HG03060 (cell line): ENCODE data around the gene HSPA1L.
"Not testable (repeated sequence)": the region's sequence is repeated elsewhere in the genome, so short reads cannot be mapped to it uniquely, and the experiment has no call there.

Source experiments
- ATAC-seq: cut with Tn5 transposase; IDR thresholded peaks from one replicate; pipeline ENCODE4 v1.9.1; 2021; ENCODE audit warnings: low read depth, moderate number of reproducible peaks; ENCODE audit not compliant: unreplicated experiment

HSPA1L gene

GRCh38 chr6:31815025-31815838 lies at the start of gene HSPA1L, which contains the start of gene HSPA1A:
Gene HSPA1L (minus strand): TSS chr6:31815283. CDS start chr6:31811972, 3,311 bp downstream.
Gene HSPA1A (plus strand): TSS chr6:31815543. CDS start chr6:31815757, 214 bp downstream.
- ATAC-seq: no peak

DNA sequence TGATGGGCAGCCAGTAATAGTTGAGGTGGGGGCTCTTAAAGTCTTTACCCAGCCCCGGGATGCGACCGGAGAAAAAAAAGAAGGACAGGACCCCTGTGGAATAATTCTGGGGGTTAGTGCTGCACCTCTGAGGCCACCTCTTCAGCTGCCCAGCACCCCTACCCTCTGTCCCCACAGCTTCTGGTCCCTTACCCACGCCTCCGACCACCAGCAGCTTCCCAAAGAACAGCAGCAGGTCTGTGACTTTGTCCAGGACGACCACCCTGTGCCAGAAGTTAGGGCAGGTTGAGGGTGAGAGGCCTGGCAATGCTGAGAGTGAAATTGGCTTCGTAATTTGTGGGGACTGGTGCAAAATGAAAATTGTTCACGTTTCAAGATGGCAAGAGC lies 49.7 kb upstream of the HSPA1L start:
- no peak for ATAC-seq

GRCh38 chr6:31864123-31864562 lies 49.1 kb upstream of the HSPA1L start:
- not testable (repeated sequence) for ATAC-seq

DNA sequence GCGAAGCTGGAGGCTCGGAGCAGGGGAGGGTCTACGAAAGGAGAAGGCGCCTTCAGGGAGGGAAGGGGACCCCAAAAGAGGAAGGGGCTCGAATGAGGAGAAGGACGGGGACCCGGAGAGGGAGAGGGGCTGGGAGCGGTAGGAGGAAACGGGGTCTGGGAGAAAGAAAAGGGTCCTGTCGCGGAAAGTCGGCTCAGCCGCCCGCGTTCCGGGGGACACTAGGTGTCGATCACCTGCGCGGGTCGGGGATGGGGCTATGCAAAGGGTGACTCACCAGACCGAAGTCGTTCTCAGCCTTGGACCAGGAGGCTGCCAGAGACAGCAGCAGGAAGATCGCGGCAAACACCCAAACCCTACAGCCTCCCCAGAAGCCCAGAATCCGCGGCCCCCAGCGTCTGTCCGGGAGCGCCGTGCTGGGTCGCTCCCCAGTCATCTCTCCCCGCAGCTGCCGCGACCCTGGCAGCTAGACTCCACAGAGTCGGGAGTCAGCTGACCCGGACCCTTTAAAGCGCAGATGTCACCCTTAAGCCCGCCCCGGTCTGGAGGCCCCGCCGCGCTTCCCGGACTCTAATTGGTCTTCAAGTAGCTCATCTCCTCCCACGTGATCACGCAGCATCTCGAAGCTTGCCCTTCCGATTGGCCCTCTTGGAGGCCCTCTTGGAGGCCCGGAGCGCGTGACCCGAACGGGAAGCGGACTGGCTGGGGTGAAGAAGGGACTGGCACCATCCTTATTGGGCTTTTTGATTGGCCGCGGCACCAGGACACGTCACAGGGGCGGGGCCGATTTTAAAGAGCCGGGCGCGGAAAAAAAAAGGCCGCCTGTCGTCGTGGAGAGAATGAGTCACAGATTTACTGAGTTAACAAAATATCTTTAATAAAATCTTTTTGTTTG lies 47.5 kb upstream of the HSPA1L start, which contains the start of gene NEU1:
TSS of gene NEU1 (minus strand) at position 478 of the 892 bp plus-strand sequence. CDS start at position 433, 45 bp downstream.
- peak; percentile 91 for ATAC-seq

DNA sequence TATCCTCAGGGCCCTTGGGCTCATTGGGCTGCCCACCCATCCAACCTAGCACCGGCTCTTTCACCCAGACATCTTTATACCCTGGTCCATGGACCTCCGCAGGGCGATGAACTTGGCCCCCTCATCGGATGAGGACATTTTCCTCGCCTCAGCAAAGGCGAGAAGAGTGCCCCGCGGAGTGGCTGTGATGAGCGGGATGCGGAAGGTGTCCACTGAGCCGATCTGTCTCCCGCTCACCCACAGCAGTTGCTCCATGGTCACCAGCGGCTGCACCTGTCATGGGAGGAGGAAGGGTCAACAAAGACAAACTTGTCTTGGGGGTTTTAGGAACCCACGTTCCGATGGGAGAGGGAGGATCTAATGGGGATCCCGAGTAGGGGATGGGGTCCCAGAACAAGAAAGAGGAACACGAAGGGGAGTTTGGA lies 46.8 kb upstream of the HSPA1L start:
- ATAC-seq: no peak

DNA sequence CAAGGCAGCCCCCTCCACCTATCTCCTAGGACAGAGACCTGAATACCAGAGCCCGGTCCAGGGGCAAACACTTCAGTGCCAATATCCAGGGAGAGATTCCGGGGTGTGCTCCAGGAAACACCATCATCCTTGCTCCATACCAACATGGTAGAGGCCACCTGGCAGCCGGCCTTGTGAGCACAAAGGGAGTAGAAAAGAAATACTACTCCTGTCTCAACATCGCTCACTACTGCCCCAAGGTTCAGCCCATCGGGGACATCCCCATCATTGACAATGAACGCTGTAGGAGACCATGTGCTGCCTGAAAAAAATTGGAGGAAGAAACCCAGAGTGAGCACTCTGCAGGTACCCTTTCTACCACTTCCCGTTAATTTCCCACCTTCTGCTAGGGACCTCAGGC lies 46.1 kb upstream of the HSPA1L start:
- ATAC-seq: no peak

- ATAC-seq: no peak
Measured at GRCh38 chr6:31860349-31860748, 45.3 kb upstream of the HSPA1L start.

GRCh38 chr6:31859923-31860322 lies 44.8 kb upstream of the HSPA1L start:
- no peak for ATAC-seq

DNA sequence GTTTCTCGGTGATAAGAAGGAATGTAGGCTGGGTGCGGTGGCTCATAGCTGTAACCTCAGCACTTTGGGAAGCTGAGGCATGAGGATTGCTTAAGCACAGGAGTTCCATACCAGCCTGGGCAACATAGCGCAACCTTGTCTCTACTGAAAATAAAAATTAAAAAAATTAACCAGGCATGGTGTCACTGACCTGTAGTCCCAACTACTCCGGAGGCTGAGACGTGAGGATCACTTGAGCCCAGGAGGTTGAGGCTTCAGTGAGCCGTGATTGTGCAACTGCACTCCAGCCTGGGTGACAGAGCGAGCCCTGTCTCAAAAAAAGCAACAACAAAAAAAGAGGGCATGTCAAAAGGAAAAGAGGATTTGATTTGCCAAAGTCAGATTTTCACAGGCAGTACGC lies 43.6 kb upstream of the HSPA1L start:
- no peak for ATAC-seq

DNA sequence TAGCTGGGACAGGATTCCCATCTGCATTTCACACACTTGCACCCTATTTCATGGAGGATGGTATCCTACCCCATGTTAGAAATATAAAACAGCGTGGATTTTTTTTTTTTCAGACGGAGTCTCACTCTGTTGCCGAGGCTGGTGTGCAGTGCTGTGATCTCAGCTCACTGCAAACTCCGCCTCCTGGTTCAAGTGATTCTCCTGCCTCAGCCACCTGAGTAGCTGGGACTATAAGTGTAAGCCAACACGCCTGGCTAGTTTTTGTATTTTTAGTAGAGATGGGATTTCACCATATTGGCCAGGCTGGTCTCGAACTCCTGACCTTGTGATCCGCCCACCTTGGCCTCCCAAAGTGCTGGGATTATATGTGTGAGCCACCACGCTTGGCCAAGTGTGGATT lies 42.7 kb upstream of the HSPA1L start:
- ATAC-seq: not testable (repeated sequence)

GRCh38 chr6:31851980-31852718 lies 37.1 kb upstream of the HSPA1L start:
- not testable (repeated sequence) for ATAC-seq

DNA sequence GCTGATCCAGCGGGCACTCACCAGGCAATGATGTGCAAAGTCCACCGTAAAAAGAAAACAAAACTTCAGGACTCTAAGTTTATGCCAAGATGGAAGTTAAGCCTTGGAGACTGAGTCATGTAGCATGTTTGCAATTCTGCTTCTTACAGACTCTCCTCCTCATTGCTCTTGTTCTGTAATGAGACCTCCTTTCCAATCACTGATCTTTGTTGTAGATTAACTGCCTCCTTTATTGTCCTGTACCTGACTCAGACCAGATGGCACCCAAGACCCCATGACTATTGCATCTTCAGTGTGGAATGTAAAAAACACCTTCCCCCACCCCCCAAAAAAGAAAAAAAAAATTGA lies 36.4 kb upstream of the HSPA1L start:
- no peak for ATAC-seq

- no peak for ATAC-seq
Measured at GRCh38 chr6:31850765-31851484, 35.8 kb upstream of the HSPA1L start.

DNA sequence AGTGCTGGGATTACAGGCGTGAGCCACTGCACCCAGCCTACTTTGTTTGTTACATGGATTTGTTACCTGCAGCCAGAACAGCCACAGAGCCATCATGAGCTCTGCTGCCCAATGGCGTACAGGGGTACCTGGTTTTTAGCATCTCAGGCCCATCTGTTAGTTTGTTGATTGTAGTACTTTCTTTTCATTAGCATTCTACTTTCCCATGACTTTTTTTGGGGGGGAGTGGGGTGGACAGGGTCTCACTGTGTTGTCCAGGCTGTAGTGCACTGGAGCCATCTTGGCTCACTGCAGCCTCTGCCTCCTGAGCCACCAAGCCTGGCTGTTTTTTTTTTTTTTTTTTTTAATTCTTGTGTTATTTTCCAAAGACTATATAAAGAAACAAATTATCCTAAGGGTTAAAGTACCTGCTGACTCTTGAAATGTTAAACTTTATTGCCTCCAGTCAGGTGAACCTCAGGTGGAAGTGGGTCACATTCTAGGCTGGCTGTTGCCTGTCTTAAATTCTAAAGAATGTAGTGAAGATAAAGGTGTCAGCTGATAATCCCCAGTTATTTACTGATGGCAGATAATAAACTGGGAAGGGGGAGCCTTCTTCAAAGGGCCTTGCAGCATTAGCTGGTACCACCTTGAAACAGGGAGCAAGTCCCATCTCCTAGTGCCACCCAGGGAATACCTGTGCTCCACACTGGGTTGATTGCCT lies 32.3 kb upstream of the HSPA1L start:
- no peak for ATAC-seq

GRCh38 chr6:31844507-31844906 lies 29.4 kb upstream of the HSPA1L start:
- ATAC-seq: no peak

DNA sequence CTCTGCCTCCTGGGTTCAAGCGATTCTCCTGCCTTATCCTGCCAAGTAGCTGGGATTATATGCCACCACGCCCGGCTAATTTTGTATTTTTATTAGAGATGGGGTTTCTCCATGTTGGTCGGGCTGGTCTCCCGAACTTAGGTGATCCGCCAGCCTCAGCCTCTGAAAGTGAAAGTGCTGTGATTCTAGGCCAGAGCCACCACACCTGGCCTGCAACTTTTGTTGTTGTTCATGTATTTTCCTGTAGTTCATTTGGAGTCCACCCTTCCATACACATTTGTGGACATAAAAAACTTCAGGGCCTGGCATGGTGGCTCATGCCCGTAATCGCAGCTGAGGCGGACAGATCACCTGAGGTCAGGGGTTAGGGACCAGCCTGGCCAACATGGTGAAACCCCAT lies 27.0 kb upstream of the HSPA1L start:
- no peak for ATAC-seq

GRCh38 chr6:31839779-31840126 lies 24.7 kb upstream of the HSPA1L start:
- not testable (repeated sequence) for ATAC-seq

GRCh38 chr6:31838968-31839367 lies 23.9 kb upstream of the HSPA1L start:
- no peak for ATAC-seq

- ATAC-seq: not testable (repeated sequence)
Measured at GRCh38 chr6:31838114-31838553, 23.1 kb upstream of the HSPA1L start.
